Loucy (cell line): Measurements from ENCODE around the gene GABRG3.

Experiments used
- H2AFZ ChIP-seq: fragments of 200-600 bp; sonication (generic); 2 replicates; pipeline ENCODE4 v1.6.0; 2016; ENCODE audit warnings: antibody characterized with exemption, mild to moderate bottlenecking, low read length, moderate library complexity
- H3F3A ChIP-seq: fragments of 200-600 bp; 2 replicates; pipeline ENCODE4 v1.6.0; 2016; ENCODE audit warnings: antibody characterized with exemption, low read depth, mild to moderate bottlenecking
- H3K27me3 ChIP-seq: fragments of 200-600 bp; sonication (generic); 2 replicates; pipeline ENCODE4 v1.6.1; 2014; ENCODE audit warnings: low read length, mild to moderate bottlenecking; ENCODE audit not compliant: insufficient read depth, poor library complexity, severe bottlenecking
- H3K36me3 ChIP-seq: fragments of 200-600 bp; sonication (generic); 2 replicates; pipeline ENCODE4 v1.6.1; 2016; ENCODE audit warnings: low read length; ENCODE audit not compliant: insufficient read depth
- H3K4me1 ChIP-seq: fragments of 200-600 bp; sonication (generic); 2 replicates; pipeline ENCODE4 v1.5.1; 2014; ENCODE audit warnings: low read length, mild to moderate bottlenecking; ENCODE audit not compliant: insufficient read depth, poor library complexity, severe bottlenecking
- H3K4me2 ChIP-seq: fragments of 200-600 bp; sonication (generic); 2 replicates; pipeline ENCODE4 v1.6.0; 2014; ENCODE audit warnings: antibody characterized with exemption, low read length, low read depth, mild to moderate bottlenecking; ENCODE audit not compliant: poor library complexity, severe bottlenecking
- H3K4me3 ChIP-seq: fragments of 200-600 bp; sonication (generic); 2 replicates; pipeline ENCODE4 v1.5.1; 2014; ENCODE audit warnings: low read length, mild to moderate bottlenecking, mixed read lengths; ENCODE audit not compliant: poor library complexity, severe bottlenecking
- H3K79me2 ChIP-seq: fragments of 200-600 bp; sonication (generic); 2 replicates; pipeline ENCODE4 v1.6.1; 2014; ENCODE audit warnings: low read length; ENCODE audit not compliant: insufficient read depth
- H3K9ac ChIP-seq: fragments of 200-600 bp; sonication (generic); 2 replicates; pipeline ENCODE4 v1.6.0; 2014; ENCODE audit warnings: mild to moderate bottlenecking, low read depth, low read length, moderate library complexity; ENCODE audit not compliant: poor library complexity, severe bottlenecking
- H3K9me2 ChIP-seq: fragments of 200-600 bp; sonication (generic); replicated peaks from 2 replicates; pipeline ENCODE4 v1.6.1; 2016; ENCODE audit warnings: low read depth, low read length, mixed read lengths
- H3K9me3 ChIP-seq: fragments of 200-600 bp; sonication (generic); 2 replicates; pipeline ENCODE4 v1.6.1; 2014; ENCODE audit warnings: mild to moderate bottlenecking, antibody characterized with exemption, low read length, low read depth; ENCODE audit not compliant: insufficient read depth
- H4K20me1 ChIP-seq: fragments of 200-600 bp; sonication (generic); 2 replicates; pipeline ENCODE4 v1.6.0; 2014; ENCODE audit warnings: antibody characterized with exemption, low read length, mild to moderate bottlenecking; ENCODE audit not compliant: insufficient read depth, poor library complexity, severe bottlenecking
- EZH2phosphoT487 ChIP-seq: fragments of 200-600 bp; IDR thresholded peaks from 2 replicates; pipeline ENCODE4 v1.6.1; 2018; ENCODE audit warnings: antibody characterized with exemption, mild to moderate bottlenecking, moderate library complexity, borderline replicate concordance
- TF ChIP-seq, protein P1 (sequence below): fragments of 200-600 bp; sonication (generic); conservative IDR thresholded peaks from 2 replicates; pipeline ENCODE4 v1.5.1; 2014; ENCODE audit warnings: mild to moderate bottlenecking, antibody characterized with exemption, low read length

The GABRG3 gene

DNA sequence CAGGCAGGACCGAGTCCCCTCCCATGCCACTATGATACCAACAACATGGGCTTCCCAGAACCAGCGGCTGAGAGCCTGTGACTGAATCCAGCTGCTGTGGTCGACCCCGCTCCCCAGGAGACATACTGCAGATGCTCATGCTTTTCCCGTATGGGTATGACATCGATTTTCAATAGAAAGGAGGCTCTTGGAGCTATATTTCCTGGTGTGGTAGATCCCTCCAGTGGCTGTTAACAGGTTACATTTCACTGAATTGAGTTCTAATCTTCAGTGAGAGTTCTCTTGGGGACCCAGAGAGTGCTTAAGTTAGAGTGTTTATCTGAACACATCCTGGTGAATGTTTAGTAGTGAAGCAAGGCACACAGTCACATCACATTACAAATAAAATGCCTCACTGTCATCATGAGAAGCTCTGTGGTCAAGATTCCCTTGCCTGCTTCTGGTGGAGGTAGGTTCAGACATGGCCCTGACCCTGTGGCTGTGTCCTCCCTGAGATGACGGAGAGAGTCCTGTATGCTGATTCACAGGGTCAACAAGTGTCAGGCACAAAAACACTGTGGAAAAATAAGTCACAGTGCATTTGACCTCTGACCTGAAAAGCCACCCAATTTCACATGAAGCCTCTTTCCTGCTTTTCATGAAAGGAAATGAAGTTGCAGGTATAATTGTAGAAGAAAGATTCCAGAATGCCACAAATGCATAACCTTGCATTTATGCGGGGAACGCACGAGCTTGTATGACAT, 110.9 kb downstream of the GABRG3 start:
- TF ChIP-seq, protein P1, sequence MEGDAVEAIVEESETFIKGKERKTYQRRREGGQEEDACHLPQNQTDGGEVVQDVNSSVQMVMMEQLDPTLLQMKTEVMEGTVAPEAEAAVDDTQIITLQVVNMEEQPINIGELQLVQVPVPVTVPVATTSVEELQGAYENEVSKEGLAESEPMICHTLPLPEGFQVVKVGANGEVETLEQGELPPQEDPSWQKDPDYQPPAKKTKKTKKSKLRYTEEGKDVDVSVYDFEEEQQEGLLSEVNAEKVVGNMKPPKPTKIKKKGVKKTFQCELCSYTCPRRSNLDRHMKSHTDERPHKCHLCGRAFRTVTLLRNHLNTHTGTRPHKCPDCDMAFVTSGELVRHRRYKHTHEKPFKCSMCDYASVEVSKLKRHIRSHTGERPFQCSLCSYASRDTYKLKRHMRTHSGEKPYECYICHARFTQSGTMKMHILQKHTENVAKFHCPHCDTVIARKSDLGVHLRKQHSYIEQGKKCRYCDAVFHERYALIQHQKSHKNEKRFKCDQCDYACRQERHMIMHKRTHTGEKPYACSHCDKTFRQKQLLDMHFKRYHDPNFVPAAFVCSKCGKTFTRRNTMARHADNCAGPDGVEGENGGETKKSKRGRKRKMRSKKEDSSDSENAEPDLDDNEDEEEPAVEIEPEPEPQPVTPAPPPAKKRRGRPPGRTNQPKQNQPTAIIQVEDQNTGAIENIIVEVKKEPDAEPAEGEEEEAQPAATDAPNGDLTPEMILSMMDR, result no peak
- no peak for TF ChIP-seq EZH2phosphoT487
- H3F3A ChIP-seq, result no peaks in the 10 kb centered on the region
- no peaks in the 10 kb centered on the region for H3K9me2 ChIP-seq
- no peaks in the 10 kb centered on the region; the same call in 1 of the 2 replicates for H3K9me3 ChIP-seq
- no peak overlapping the region for H3K9ac ChIP-seq
- no peaks in the 10 kb centered on the region for H3K4me1 ChIP-seq
- no peak overlapping the region for H3K4me3 ChIP-seq
- H4K20me1 ChIP-seq, result no peaks in the 10 kb centered on the region
- no peaks in the 10 kb centered on the region for H3K36me3 ChIP-seq
- H3K79me2 ChIP-seq, result no peaks in the 10 kb centered on the region
- no peaks in the 10 kb centered on the region for H3K27me3 ChIP-seq
- H3K4me2 ChIP-seq, result no peak overlapping the region
- no peak overlapping the region for H2AFZ ChIP-seq

DNA sequence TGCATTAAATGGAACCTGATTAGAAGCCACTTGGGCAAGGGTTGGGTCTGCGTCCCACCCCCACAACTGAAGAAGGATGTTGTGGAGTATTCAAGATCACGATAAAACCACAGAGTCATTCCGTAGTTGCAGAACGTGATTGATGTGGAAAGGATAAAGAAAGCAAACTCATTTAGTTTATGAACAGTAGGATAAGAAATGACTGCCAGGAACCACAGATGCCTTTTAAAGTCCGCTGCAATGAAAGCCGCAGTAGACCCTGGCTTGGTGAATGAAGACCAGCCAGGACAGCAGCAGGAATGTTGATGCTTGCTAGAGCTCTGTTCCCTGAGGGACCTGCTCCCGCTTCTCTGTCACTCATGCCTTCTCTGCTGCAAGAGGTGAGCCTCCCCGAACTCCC, 111.5 kb downstream of the GABRG3 start:
- no peaks in the 10 kb centered on the region for H3K36me3 ChIP-seq
- H3K4me3 ChIP-seq, result no peak overlapping the region
- no peak overlapping the region for H2AFZ ChIP-seq
- no peaks in the 10 kb centered on the region for H3K79me2 ChIP-seq
- H3F3A ChIP-seq, result no peaks in the 10 kb centered on the region
- H3K27me3 ChIP-seq, result no peaks in the 10 kb centered on the region
- no peaks in the 10 kb centered on the region for H3K9me2 ChIP-seq
- H3K9ac ChIP-seq, result no peak overlapping the region
- H4K20me1 ChIP-seq, result no peaks in the 10 kb centered on the region
- H3K4me1 ChIP-seq, result no peaks in the 10 kb centered on the region
- no peaks in the 10 kb centered on the region; the same call in 1 of the 2 replicates for H3K9me3 ChIP-seq
- no peak for TF ChIP-seq EZH2phosphoT487
- TF ChIP-seq, protein P1, result no peak
- no peak overlapping the region for H3K4me2 ChIP-seq

DNA sequence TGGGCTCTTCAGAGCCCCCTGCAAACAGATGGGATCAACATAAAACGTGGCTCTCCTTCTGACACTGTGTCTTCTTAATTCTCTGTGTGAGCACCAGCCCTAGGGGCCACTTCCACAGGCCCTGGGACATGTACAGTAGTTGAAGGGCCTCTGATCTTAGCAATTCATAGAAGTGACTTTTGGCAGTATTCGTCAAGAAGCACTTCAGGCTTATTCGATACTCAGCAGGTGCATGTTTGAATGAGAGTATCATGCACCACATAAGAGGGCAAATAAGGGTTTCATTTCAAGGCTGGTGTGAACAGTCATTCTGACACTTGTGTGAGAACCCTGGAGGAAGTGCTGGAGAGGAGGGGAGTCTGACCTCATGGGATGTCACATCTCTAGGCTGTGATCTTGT, 113.9 kb downstream of the GABRG3 start:
- Histone ChIP-seq H4K20me1 (no peaks in the 10 kb centered on the region), H3K9me2 (no peaks in the 10 kb centered on the region), H3K4me3 (no peak overlapping the region), H2AFZ (no peak overlapping the region), H3K36me3 (no peaks in the 10 kb centered on the region), H3K4me2 (no peak overlapping the region), H3K27me3 (no peaks in the 10 kb centered on the region), H3K9ac (no peak overlapping the region), H3F3A (no peaks in the 10 kb centered on the region), H3K4me1 (no peaks in the 10 kb centered on the region), H3K9me3 (no peaks in the 10 kb centered on the region; the same call in 1 of the 2 replicates), H3K79me2 (no peaks in the 10 kb centered on the region)
- TF ChIP-seq, protein P1, result no peak
- no peak for TF ChIP-seq EZH2phosphoT487
